H1 (cell line): ENCODE measurements around the gene AHSG. TPM values are rescaled to one million over a fixed set of nuclear protein-coding genes. Genes with fewer than 3 reads are reported as not detected.
A peak's percentile ranks its signal among the peaks of the same experiment; 100 is the strongest.

ENCODE experiments used
- CTCF ChIA-PET: fragments of 300-600 bp; sonication (Branson Sonifier 250); formaldehyde crosslinking; loops from one replicate; lab custom pipeline; 2021; ENCODE audit not compliant: partially characterized antibody; lab: Charles Lee
- POLR2A ChIA-PET: fragments of 300-600 bp; sonication (Branson Sonifier 250); formaldehyde crosslinking; loops from one replicate; lab custom pipeline; 2021; ENCODE audit warnings: inconsistent platforms; ENCODE audit not compliant: partially characterized antibody; lab: Charles Lee
- DNase-seq, 2 experiments: peaks; one replicate each; pipeline versions ENCODE4 v3.0.0 to v3.0.0-alpha.2; 2010 to 2022; ENCODE audit warnings: low spot score in 2 of 2, low read depth in 1 of 2, mixed read lengths in 1 of 2
- FAIRE-seq: peaks from 2 replicates; lab custom pipeline; 2011; peaks lifted over from hg19 to GRCh38; lab: Jason Lieb, UNC
- H2AFZ ChIP-seq: 2 replicates; pipeline ENCODE4 v1.8.1; 2012; ENCODE audit warnings: low read length, inconsistent platforms
- H2AK5ac ChIP-seq: 2 replicates; pipeline ENCODE4 v1.6.1; 2013; ENCODE audit warnings: low read depth, low read length
- H2BK120ac ChIP-seq: replicated peaks from 2 replicates; pipeline ENCODE3; 2013; ENCODE audit warnings: low read depth, low read length, inconsistent platforms
- H2BK12ac ChIP-seq: 2 replicates; pipeline ENCODE4 v1.6.1; 2013; ENCODE audit warnings: low read depth, low read length
- H2BK15ac ChIP-seq: 2 replicates; pipeline ENCODE4 v1.6.1; 2013; ENCODE audit warnings: low read length
- H2BK20ac ChIP-seq: 2 replicates; pipeline ENCODE4 v1.6.1; 2013; ENCODE audit warnings: low read length
- H2BK5ac ChIP-seq: 2 replicates; pipeline ENCODE4 v1.6.1; 2013; ENCODE audit warnings: low read depth, low read length
- H3K14ac ChIP-seq: 2 replicates; pipeline ENCODE4 v1.6.1; 2013; ENCODE audit warnings: inconsistent platforms; ENCODE audit not compliant: insufficient read length
- H3K18ac ChIP-seq: 2 replicates; pipeline ENCODE4 v1.6.1; 2013; ENCODE audit warnings: low read length; ENCODE audit errors: extremely low read depth
- H3K23ac ChIP-seq: 2 replicates; pipeline ENCODE4 v1.6.1; 2013; ENCODE audit warnings: inconsistent platforms; ENCODE audit not compliant: insufficient read length
- H3K23me2 ChIP-seq: 2 replicates; pipeline ENCODE4 v1.6.1; 2013; ENCODE audit warnings: low read depth, low read length
- H3K27ac ChIP-seq: 2 replicates; pipeline ENCODE4 v1.6.1; 2011; ENCODE audit warnings: low read depth, low read length, inconsistent platforms
- H3K27me3 ChIP-seq, 4 experiments: replicated peaks in 1 of 4; 1 replicate in 1 of 4; 2 replicates in 3 of 4; pipeline versions ENCODE4 v1.6.1 to v1.8.1; 2011 to 2013; ENCODE audit warnings: low read length in 3 of 4, mild to moderate bottlenecking in 3 of 4, inconsistent platforms in 2 of 4, mixed read lengths in 2 of 4, moderate library complexity in 1 of 4; ENCODE audit not compliant: control insufficient read depth in 3 of 4, insufficient read depth in 3 of 4; ENCODE audit errors: extremely low read depth in 1 of 4
- H3K36me3 ChIP-seq, 4 experiments: 2 replicates each; pipeline versions ENCODE4 v1.6.1 to v1.8.1; 2011 to 2013; ENCODE audit warnings: mild to moderate bottlenecking in 4 of 4, low read length in 3 of 4, moderate library complexity in 2 of 4, control low read depth in 1 of 4, inconsistent platforms in 1 of 4; ENCODE audit not compliant: insufficient read depth in 4 of 4, control insufficient read depth in 2 of 4
- H3K4ac ChIP-seq: replicated peaks from 2 replicates; pipeline ENCODE3; 2013; ENCODE audit warnings: low read length, low read depth, mixed read lengths, inconsistent platforms; ENCODE audit not compliant: insufficient read length
- H3K4me1 ChIP-seq, 4 experiments: replicated peaks in 1 of 4; 1 replicate in 1 of 4; 2 replicates in 3 of 4; pipeline versions ENCODE4 v1.6.1 to v1.8.1; 2011 to 2013; ENCODE audit warnings: low read length in 3 of 4, inconsistent platforms in 2 of 4, mixed read lengths in 1 of 4; ENCODE audit not compliant: insufficient read depth in 4 of 4, control insufficient read depth in 3 of 4
- H3K4me2 ChIP-seq, 2 experiments: 2 replicates each; pipeline versions ENCODE4 v1.6.1 to v1.8.1; 2011 to 2013; ENCODE audit warnings: low read depth in 2 of 2, low read length in 2 of 2, control low read depth in 1 of 2, inconsistent platforms in 1 of 2, mild to moderate bottlenecking in 1 of 2; ENCODE audit not compliant: insufficient read depth in 1 of 2
- H3K4me3 ChIP-seq, 4 experiments: fragments of 200-600, 300-600 bp in 1 of 4; sonication (generic), shearing (Covaris generic), sonication (Bioruptor Twin) in 1 of 4; 2 replicates each; pipeline versions ENCODE4 v1.5.1 to v1.8.1; 2011 to 2016; ENCODE audit warnings: low read length in 4 of 4, low read depth in 3 of 4, control low read depth in 2 of 4, inconsistent platforms in 2 of 4, mild to moderate bottlenecking in 2 of 4, mixed read lengths in 1 of 4, moderate library complexity in 1 of 4; ENCODE audit not compliant: insufficient read depth in 2 of 4; ENCODE audit errors: extremely low read depth in 1 of 4
- H3K56ac ChIP-seq: replicated peaks from 2 replicates; pipeline ENCODE3; 2013; ENCODE audit warnings: low read depth, mild to moderate bottlenecking, mixed read lengths, low read length, inconsistent platforms; ENCODE audit not compliant: insufficient read length
- H3K79me1 ChIP-seq: 2 replicates; pipeline ENCODE4 v1.6.1; 2013; ENCODE audit warnings: low read depth, low read length, control low read depth
- H3K79me2 ChIP-seq, 2 experiments: 2 replicates each; pipeline versions ENCODE4 v1.6.1 to v1.8.1; 2012 to 2013; ENCODE audit warnings: low read length in 2 of 2, mild to moderate bottlenecking in 2 of 2, inconsistent platforms in 1 of 2; ENCODE audit not compliant: insufficient read depth in 2 of 2, control insufficient read depth in 1 of 2
- H3K9ac ChIP-seq, 4 experiments: replicated peaks in 1 of 4; 1 replicate in 1 of 4; 2 replicates in 3 of 4; pipeline versions ENCODE4 v1.6.1 to v1.8.1; 2011 to 2013; ENCODE audit warnings: low read depth in 3 of 4, low read length in 3 of 4, control low read depth in 2 of 4, mild to moderate bottlenecking in 2 of 4, moderate library complexity in 2 of 4, inconsistent platforms in 1 of 4; ENCODE audit errors: extremely low read depth in 1 of 4
- H3K9me3 ChIP-seq, 2 experiments: 2 replicates each; pipeline versions ENCODE4 v1.6.1 to v1.8.1; 2012 to 2013; ENCODE audit warnings: mild to moderate bottlenecking in 2 of 2, moderate library complexity in 2 of 2, control low read depth in 1 of 2, inconsistent platforms in 1 of 2, low read depth in 1 of 2, low read length in 1 of 2, mixed read lengths in 1 of 2; ENCODE audit not compliant: insufficient read depth in 2 of 2
- H4K20me1 ChIP-seq, 2 experiments: replicated peaks in 1 of 2; 2 replicates each; pipeline versions ENCODE3 to v1.8.1; 2011 to 2013; ENCODE audit warnings: inconsistent platforms in 2 of 2, low read length in 2 of 2, mild to moderate bottlenecking in 1 of 2; ENCODE audit not compliant: insufficient read depth in 2 of 2, control insufficient read depth in 1 of 2
- H4K5ac ChIP-seq: 2 replicates; pipeline ENCODE4 v1.6.1; 2013; ENCODE audit warnings: low read length, low read depth, mixed read lengths, inconsistent platforms; ENCODE audit not compliant: insufficient read length
- H4K8ac ChIP-seq: 2 replicates; pipeline ENCODE4 v1.8.0; 2013; ENCODE audit warnings: mild to moderate bottlenecking, moderate library complexity, low read length, inconsistent platforms; ENCODE audit not compliant: insufficient read depth; ENCODE audit errors: extremely low read depth
- H4K91ac ChIP-seq: replicated peaks from 2 replicates; pipeline ENCODE3; 2013; ENCODE audit warnings: low read length, mixed read lengths, inconsistent platforms; ENCODE audit not compliant: insufficient read length
- ASH2L ChIP-seq: fragments of 200-600, 300-600 bp; sonication (generic); IDR thresholded peaks from one replicate; pipeline ENCODE4 v1.7.1; 2017; ENCODE audit warnings: low read length
- BACH1 ChIP-seq: IDR thresholded peaks from 2 replicates; pipeline ENCODE4 v1.6.1; 2012; ENCODE audit warnings: low read length, improper control_type of control experiment
- CBX8 ChIP-seq: fragments of 300-800, 300-1000 bp; sonication (generic); IDR thresholded peaks from 2 replicates; pipeline ENCODE4 v1.7.1; 2016; ENCODE audit warnings: low read depth, low read length, borderline replicate concordance
- CREB1 ChIP-seq: IDR thresholded peaks from 2 replicates; pipeline ENCODE4 v1.6.1; 2012; ENCODE audit warnings: inconsistent platforms
- JUND ChIP-seq: IDR thresholded peaks from 2 replicates; pipeline ENCODE4 v1.6.1; 2011; ENCODE audit warnings: mild to moderate bottlenecking, improper control_type of control experiment, low read length
- KDM1A ChIP-seq: fragments of 200-600, 300-600 bp; sonication (generic); IDR thresholded peaks from 2 replicates; pipeline ENCODE4 v1.7.1; 2016; ENCODE audit warnings: mild to moderate bottlenecking, low read length, borderline replicate concordance
- KDM5A ChIP-seq: fragments of 200-600 bp; IDR thresholded peaks from 2 replicates; pipeline ENCODE4 v1.7.1; 2012; ENCODE audit warnings: mild to moderate bottlenecking, low read length, inconsistent platforms, mixed read lengths
- MAFK ChIP-seq: IDR thresholded peaks from 2 replicates; pipeline ENCODE4 v1.6.1; 2012; ENCODE audit warnings: low read depth, mild to moderate bottlenecking, improper control_type of control experiment, low read length
- NANOG ChIP-seq: IDR thresholded peaks from 2 replicates; pipeline ENCODE4 v1.6.1; 2011; ENCODE audit warnings: low read length, low read depth, mild to moderate bottlenecking, inconsistent platforms; ENCODE audit not compliant: insufficient read depth, poor library complexity, severe bottlenecking
- PHF8 ChIP-seq: fragments of 200-600 bp; sonication (generic); conservative IDR thresholded peaks from 2 replicates; pipeline ENCODE4 v1.7.1; 2012; ENCODE audit warnings: low read depth, mild to moderate bottlenecking, inconsistent platforms, low read length, moderate library complexity
- POLR2A ChIP-seq, 2 experiments: IDR thresholded peaks; 1 replicate in 1 of 2; 2 replicates in 1 of 2; pipeline ENCODE4 v1.6.1; 2011; ENCODE audit warnings: low read depth in 2 of 2, low read length in 2 of 2, mild to moderate bottlenecking in 2 of 2; ENCODE audit errors: control extremely low read depth in 1 of 2
- POLR2AphosphoS5 ChIP-seq: IDR thresholded peaks from 2 replicates; pipeline ENCODE4 v1.6.1; 2011; ENCODE audit warnings: low read depth, low read length
- RFX5 ChIP-seq: IDR thresholded peaks from 2 replicates; pipeline ENCODE4 v1.6.1; 2011; ENCODE audit warnings: low read depth, low read length, improper control_type of control experiment, borderline replicate concordance
- RXRA ChIP-seq: IDR thresholded peaks from 2 replicates; pipeline ENCODE4 v1.6.1; 2011; ENCODE audit warnings: low read depth, mild to moderate bottlenecking, low read length, moderate library complexity; ENCODE audit not compliant: insufficient read depth
- SP4 ChIP-seq: IDR thresholded peaks from 2 replicates; pipeline ENCODE4 v1.6.1; 2012; ENCODE audit warnings: low read length, inconsistent platforms
- TCF12 ChIP-seq: IDR thresholded peaks from 2 replicates; pipeline ENCODE4 v1.6.1; 2011; ENCODE audit warnings: low read depth, mild to moderate bottlenecking, low read length
- WGBS, 2 experiments: shearing (Covaris generic) in 1 of 2; methylation state at CpG; one replicate each; pipeline versions ENCODE4 v1.1.6 to v1.1.7; 2013 to 2015; ENCODE audit warnings: low lambda C conversion rate in 2 of 2, mixed read lengths in 2 of 2, inconsistent platforms in 1 of 2, low coverage in 1 of 2, missing lambda C conversion rate in 1 of 2; ENCODE audit not compliant: insufficient replicate concordance in 2 of 2, insufficient coverage in 1 of 2, insufficient read length in 1 of 2; ENCODE audit errors: extremely low coverage in 1 of 2, missing lambda C conversion rate in 1 of 2; 5-methylcytosine and 5-hydroxymethylcytosine counted together
- polyA plus RNA-seq, 7 experiments: library from polyadenylated mRNA; depleted of rRNA in 3 of 7; stranded (reverse) in 5 of 7; unstranded in 2 of 7; fragments of >200 nt in 5 of 7; fragments of 200-250 nt in 2 of 7; gene quantifications; 1 replicate in 5 of 7; 2 replicates in 1 of 7; 4 replicates in 1 of 7; pipeline versions ENCODE4 v1.2.1 to v1.2.3, GENCODE V29; 2011 to 2013; ENCODE audit warnings: missing spikeins in 2 of 7, mixed read lengths in 2 of 7
- total RNA-seq: library from RNA; stranded (reverse); fragmentation: NEBNext Ultra II Directional; extraction: Animal tissue kit (Norgen Biotek cat#: 25700); gene quantifications from 2 replicates; pipeline ENCODE4 v1.2.1, GENCODE V29; 2021

Gene AHSG
- total and polyA plus RNA-seq, 2 of the 8 experiments (the other 6 are each of a cell fraction or from before 2014, with no cell fraction given), result 0.68 to 0.78 TPM

GRCh38 chr3:186624598-186624997 is 11.7 kb downstream of the AHSG start:
- Histone ChIP-seq H2BK120ac (no peak overlapping the region), H4K20me1 (no peaks in the 10 kb centered on the region), H2BK12ac (peak overlapping the region; percentile 56; the same call in 1 of the 2 replicates), H3K27ac (no peak overlapping the region), H3K14ac (no peak overlapping the region), H2BK5ac (no peak overlapping the region), H2BK20ac (no peak overlapping the region; the same call in 1 of the 2 replicates), H3K36me3 (no peaks in the 10 kb centered on the region), H3K9ac (no peak overlapping the region), H3K4me3 (no peak overlapping the region), H3K4me1 (no peaks in the 10 kb centered on the region), H3K79me2 (no peaks in the 10 kb centered on the region), H3K4me2 (no peak overlapping the region), H3K4ac (no peak overlapping the region), H3K56ac (no peak overlapping the region), H3K23ac (no peak overlapping the region), H2BK15ac (no peak overlapping the region), H2AFZ (no peak overlapping the region), H3K27me3 (peaks cover 0 to 2% (median 0%) of the 10 kb centered on the region in 4 experiments; a peak in 1 of 7 replicates), H3K18ac (no peak overlapping the region), H3K9me3 (no peaks in the 10 kb centered on the region), H4K91ac (no peak overlapping the region), H3K23me2 (peaks cover 1% of the 10 kb centered on the region; the same call in 1 of the 2 replicates), H3K79me1 (no peaks in the 10 kb centered on the region), H4K5ac (no peak overlapping the region), H4K8ac (no peak overlapping the region), H2AK5ac (no peak overlapping the region)
- CTCF ChIA-PET, result interaction anchor here (1.1 to 6.1 kb wide), 4 partner anchors 10 to 148 kb away, joined by 3 to 67 read pairs (median 4); partner anchors contain the start of gene AHSG
- POLR2A ChIA-PET, result interaction anchor here (1.6 to 3.5 kb wide), 2 partner anchors 10 to 159 kb away, joined by 4 to 17 read pairs; partner anchors contain the start of gene EIF4A2
- DNase-seq (no peak), FAIRE-seq (no peak)
- WGBS, 2 experiments, result 90% methylated on average over 4 of the region's 4 CpGs; no CpG with 5 or more reads in 1 of the 2 experiments
- TF ChIP-seq TCF12 (no peak), CREB1 (no peak), MAFK (no peak), ASH2L (no peak), NANOG (no peak), KDM1A (no peak), CBX8 (no peak), POLR2A (IDR thresholded peaks at IDR 0.05; ENCODE audit: control extremely low read depth in 1 of 2, low read depth in 2 of 2, low read length in 2 of 2) (no peak), JUND (no peak), RXRA (no peak), SP4 (no peak), RFX5 (no peak), POLR2AphosphoS5 (no peak), KDM5A (no peak), BACH1 (no peak), PHF8 (no peak)
